GM10847 (cell line): ENCODE data around the gene CDK9.

ENCODE experiments used
- POLR2A ChIP-seq: IDR thresholded peaks from 2 replicates; pipeline ENCODE4 v1.6.1; 2011; ENCODE audit not compliant: insufficient read length; ENCODE audit errors: extremely low read depth

The CDK9 gene

DNA sequence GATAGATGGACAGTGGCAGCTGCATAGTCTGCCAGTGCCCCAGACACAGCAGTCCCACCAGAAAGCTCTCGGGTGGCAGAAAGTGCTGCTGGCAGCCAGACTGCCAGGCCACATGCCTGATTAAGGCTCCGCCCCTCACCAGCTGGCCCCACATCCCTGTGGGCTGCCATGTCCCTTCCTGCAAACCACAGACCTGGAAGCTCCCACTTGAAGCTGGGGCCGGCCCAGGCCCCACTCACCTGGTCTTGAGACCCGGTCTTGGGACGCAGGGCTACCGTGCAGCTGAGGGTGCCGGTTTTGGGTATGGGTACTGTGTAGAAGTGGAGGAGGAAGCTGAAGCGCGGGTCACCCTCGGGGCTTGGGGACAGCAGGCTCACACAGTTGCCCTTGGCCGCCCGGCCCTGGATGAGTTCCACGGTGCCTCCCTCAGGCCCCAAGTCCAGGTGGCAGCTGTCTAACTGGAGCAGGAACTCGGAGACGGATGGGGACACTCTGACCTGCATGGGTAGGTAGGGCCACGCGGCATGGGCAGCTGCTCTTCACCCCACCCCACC, 32.1 kb downstream of the CDK9 start:
- TF ChIP-seq POLR2A = no peak

DNA sequence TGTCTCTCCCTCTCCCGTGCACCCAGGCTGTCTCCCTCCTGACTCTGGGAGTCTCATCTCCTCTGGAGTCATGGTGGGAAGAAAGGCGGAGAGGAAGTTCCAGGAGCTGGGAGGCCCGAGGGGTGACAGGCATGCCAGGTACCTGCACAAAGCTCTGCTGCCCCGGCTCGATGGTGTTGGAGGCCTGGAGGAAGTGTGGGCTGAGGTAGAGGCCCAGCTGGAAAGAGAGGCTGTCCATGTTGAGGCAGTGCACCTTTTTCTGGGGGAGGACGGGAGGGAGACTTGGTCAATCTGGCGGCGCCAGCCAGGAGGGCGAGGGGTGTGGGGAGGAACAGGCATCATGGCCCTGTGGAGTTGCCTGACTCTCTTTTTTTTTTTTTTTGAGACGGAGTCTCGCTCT, 32.7 kb downstream of the CDK9 start:
- no peak for TF ChIP-seq POLR2A

DNA sequence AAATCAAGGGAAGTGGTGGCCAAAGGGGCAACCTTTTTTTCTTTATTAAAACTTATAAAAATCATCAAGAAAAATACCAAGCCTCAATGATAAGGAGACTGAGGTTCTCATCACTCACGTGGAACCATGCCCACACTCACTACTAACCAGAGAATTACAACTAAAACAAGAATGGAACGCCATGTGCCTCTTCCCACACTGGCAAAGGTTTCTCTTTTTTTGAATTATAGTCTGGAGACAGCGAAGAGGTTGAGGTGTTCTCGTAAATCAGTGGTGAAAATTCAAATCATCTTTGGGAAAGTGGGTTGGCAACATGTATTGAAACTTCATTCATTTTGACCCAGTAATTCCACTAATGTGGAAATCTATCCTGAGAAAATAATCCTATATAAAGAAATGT, 36.3 kb downstream of the CDK9 start:
- no peak for TF ChIP-seq POLR2A

DNA sequence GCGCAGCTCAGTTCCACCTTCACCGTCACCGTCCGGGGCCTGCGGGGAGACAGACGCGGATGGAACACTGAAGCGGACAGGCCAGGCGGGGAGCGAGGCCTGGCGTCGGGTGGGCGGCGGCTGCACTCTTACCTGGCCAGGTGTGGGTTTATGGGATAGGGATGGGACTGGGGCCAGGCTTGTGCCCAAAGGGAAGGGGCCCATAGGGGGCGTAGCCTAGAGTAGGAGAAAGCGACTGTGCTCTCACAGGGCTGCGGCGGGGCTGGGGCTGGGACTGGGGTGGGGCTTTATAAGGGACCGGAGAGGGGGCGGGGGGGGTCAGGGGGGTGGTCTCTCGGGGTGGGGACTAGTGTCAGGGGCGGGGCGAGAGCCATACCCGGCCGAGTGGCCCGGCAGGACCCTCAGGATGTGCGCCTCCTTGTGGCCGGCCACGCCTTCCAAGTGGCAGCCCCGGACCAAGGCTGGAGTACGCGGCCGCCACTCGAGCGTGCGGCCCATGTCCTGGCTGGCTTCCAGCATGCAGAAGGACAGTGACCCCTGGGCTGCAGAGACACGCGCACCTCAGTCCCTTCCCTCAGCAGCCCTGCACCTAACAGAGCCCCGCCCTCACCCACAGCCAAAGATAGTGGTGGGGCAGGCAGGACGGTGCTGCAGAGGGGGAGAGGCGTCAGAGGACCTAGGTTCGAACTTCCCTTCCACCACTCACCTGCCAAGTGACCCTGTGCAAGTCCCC, 39.7 kb downstream of the CDK9 start:
- TF ChIP-seq POLR2A = no peak

DNA sequence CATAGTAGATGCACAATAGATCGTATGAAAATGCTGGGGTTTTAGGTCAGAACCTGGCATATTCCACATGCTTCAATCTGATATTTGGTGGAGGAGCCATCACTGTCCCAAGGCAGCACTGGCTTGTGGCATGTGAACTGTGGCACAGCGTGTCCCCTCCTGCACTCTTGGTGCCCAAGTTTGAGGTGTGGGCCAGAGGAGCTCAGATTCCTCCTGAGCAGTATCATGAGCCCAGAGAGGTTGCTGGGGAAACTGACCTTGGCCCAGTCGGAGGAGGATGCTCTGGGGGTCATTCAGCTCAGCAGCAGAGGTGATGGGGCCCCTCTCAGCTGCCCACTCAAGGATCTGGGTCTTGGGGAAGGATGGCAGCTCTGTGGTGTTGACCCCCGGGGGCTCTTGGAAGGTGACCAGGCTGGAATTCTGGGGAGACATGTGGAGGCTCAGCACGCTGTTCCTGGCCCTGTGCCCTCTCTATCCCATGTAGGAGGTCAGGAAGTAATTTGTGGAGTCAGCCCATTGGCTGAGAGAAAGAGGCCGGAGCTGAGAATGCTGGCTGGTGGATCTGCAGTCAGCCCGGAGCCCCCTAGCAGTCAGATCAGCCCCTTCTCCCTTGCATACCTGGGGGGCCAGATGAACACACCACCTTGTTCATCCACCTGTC, 40.5 kb downstream of the CDK9 start:
- TF ChIP-seq POLR2A = no peak

DNA sequence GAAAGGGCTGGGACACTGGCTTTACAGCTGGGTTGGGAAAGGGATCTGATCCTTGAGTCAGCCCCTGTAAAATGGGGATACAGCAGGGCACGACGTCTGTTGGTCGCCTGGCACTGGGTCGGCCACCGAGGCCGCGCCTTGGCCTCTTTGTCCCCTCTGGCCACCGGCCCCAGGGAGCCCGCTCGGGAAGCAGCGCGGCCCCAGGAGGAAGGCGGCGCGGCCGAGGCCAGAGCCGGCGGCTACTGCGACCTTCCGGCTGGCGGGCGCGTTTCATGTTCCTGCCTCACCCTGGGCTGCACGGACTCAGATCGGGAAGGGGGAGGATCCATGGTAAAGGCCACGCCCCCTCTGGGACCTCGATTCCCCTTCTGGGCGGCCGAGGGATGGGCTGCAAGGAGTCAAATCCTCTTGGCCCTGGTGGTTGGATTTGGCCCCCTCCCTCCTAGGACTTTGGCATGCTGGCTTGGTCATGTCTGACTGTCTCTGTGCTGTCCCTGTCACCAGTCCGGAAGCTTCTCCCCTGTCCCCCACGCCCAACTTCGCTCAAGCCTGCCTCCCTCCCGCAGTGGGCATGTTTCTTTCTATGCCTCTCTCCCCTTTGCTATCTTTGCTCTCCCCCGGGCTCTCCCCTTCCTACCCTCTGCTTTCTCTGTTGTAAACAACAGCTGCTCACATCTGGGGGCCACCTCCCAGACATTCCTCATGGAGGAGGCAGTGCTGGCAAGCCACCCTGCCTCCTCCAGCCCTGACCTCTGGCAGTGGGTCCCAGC, 42.6 kb downstream of the CDK9 start:
- TF ChIP-seq POLR2A = no peak

DNA sequence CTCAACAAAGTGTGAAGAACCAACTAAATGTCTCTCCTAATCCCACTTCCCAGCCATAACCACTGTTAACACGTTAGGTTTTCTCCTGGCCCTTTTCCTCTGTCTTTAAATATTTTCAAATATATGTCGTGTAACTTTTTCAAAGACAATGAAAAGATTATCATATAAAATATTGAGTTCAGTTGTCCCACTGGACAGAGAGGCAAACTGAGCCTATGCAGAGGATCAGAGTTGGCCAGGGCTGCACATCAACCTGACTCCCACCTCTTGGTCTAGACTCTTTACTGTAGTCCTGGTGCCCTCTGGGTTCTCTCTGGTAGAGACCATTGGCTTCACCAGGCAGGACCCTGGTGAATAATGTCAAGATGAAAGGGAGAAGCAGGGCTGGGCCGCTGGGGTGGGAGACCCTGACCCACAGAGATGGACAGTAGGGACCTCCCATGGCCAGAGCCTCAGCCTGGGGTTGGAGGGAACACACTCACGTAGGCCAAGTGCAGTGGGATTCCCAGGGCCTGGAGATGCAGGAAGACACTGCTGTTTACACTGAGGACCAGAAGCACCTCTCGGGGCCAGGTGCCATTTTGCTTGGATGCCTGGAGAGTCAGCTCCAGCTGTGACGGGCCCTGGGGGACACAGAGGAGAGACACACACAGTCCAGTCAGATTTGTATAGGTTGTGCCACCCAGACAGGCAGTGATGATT, 43.5 kb downstream of the CDK9 start:
- TF ChIP-seq POLR2A = no peak

DNA sequence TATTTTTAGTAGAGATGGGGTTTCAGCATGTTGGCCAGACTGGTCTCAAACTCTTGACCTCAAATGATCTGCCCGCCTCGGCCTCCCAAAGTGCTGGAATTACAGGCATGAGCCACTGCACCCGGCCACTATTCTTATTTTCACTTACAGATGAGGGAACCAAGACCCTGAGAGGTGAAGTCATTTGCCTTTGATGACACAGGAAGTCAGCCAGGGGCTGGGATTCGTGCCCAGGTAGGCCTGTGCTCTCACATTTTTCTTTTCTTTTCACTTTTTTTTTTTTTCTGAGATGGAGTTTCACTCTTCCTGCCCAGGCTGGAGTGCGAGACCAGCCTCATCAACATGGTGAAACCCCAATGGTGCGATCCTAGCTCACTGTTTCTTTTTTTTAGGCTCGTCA, 46.4 kb downstream of the CDK9 start:
- TF ChIP-seq POLR2A = no peak

DNA sequence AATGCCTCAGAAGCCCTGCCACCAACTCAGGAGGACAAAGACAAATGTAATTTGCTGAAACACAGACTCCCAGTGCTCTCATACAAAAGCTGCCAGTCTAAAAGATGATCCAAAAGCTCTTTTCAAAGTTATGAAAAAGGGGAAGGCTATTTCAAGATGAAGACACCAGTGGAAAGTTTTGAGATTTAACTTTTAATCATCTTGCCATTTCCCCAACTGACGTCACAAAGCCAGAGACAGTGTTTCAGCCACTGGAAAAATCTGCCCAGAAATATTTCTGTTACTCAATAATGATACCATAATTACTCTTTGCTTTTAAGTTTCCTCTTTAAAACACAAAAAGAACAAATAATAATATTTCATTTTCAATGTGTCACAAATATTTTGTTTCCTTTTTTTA, 47.7 kb downstream of the CDK9 start:
- no peak for TF ChIP-seq POLR2A

DNA sequence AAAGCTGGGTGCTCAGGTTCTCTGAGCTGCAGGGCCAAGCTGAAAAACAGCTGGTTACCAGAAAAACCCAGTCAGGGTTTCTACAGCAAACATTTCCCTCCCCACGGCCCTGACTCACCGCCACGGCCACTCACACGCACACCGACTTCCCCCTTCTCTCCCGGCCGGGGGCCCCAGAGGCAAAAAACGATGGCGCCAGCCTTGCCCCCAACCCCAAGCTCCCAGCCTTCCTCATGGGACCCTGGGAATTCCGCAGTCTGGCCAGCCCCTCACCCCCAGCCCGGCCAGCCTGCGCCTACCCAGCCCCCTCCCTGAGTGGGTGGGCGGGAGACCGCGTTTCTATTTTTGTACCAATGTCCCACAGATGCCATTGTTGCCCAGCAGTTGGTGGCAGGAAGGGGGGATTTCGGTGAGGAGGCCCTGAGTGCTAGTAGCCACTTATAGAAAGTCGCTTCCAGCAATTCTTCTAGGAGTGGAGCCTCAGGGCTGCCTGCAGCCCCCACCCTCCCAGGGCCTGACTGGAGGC, 50.2 kb downstream of the CDK9 start:
- no peak for TF ChIP-seq POLR2A

DNA sequence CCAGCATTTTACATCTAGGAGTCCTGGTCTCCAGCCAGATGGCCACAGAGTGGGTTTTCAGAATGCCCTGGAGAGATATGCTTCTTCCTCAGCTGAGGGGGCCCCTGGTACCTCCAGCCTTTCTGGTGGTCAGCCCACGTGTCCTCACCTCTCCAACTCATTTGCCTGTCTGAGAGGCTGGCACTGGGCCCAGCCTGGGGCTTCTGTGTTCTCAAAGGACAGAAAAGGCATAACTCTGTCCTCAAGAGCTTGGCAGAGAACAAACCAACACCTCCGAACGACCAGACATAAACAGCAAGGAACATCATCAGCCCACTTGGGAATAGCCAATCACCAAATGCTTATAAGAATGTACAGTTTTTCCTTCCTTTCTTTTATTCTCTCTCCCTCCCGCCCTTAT, 51.5 kb downstream of the CDK9 start:
- TF ChIP-seq POLR2A = no peak

DNA sequence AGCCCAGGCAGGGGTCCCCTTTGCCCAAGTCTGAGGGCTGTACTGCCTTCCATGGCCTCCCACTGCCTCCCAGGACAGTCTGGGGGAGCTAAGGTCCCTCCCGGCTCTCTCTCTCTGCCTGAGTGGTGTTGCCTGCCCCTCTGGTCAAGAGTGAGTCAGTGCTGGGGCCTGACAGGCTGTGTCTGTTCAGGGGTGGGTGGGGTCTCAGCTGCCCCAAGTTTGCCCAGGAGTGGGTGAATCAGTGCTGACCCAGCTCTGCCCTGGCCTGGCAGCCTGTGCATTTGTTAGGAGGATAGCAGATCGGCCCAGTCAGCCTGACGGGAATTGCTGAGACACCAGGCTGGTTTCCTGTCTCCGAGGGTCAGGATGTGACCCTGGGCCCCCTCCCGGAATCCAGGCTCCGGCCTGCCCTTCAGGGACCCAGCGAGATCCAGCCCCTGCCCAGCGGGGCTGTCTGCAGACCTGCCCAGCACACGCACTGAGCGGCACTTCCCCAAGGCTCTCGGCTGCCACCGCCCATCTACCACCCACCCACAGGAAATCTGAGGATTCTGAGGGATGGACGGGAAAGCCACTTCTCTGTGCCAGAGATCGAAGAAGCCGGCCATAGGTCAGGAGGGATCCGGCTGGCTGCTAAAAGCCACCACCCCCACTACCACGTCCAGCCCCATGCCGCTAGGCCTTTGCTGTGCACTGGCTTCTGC, 52.7 kb downstream of the CDK9 start:
- TF ChIP-seq POLR2A = no peak
